Activated CD4-positive, alpha-beta memory T cell treated with anti-CD3 and anti-CD28 coated beads, Interleukin-2, amount 10 ng/mL, durations not matched to agents 7 days and 5 days (primary cell): ENCODE data around the gene CKS2. TPM values are rescaled to one million over a fixed set of nuclear protein-coding genes. Genes with fewer than 3 reads are reported as not detected.
"Not testable (repeated sequence)": the region's sequence is repeated elsewhere in the genome, so short reads cannot be mapped to it uniquely, and the experiment has no call there.

ENCODE experiments used
- CTCF ChIA-PET: fragments of 350-600 bp; sonication (Branson Sonifier 250); formaldehyde crosslinking; loops from one replicate; lab custom pipeline; 2021; ENCODE audit warnings: antibody characterized with exemption, inconsistent platforms; lab: Charles Lee
- POLR2A ChIA-PET: fragments of 350-600 bp; sonication (Branson Sonifier 250); formaldehyde crosslinking; loops from one replicate; lab custom pipeline; 2021; ENCODE audit warnings: antibody characterized with exemption; lab: Charles Lee
- DNase-seq: peaks from one replicate; pipeline ENCODE4 v3.0.0-alpha.2; 2020
- H3K27ac Mint-ChIP-seq: one replicate; pipeline ENCODE4 v1.8.0; 2021; ENCODE audit warnings: mild to moderate bottlenecking, mixed read lengths
- H3K27me3 Mint-ChIP-seq: one replicate; pipeline ENCODE4 v1.8.0; 2021; ENCODE audit warnings: mixed read lengths
- H3K36me3 Mint-ChIP-seq: one replicate; pipeline ENCODE4 v1.8.0; 2021; ENCODE audit warnings: low read depth, mixed read lengths
- H3K4me1 Mint-ChIP-seq: one replicate; pipeline ENCODE4 v1.8.0; 2021; ENCODE audit warnings: mixed read lengths
- H3K4me3 Mint-ChIP-seq: one replicate; pipeline ENCODE4 v1.8.0; 2021; ENCODE audit warnings: mild to moderate bottlenecking, mixed read lengths
- H3K9me3 Mint-ChIP-seq: one replicate; pipeline ENCODE4 v1.8.0; 2021; ENCODE audit warnings: mixed read lengths
- total RNA-seq, 2 experiments: library from RNA; stranded (reverse); gene quantifications; one replicate each; pipeline ENCODE4 v1.2.3, GENCODE V29; 2021

The CKS2 gene
- 100 to 1,000 TPM; 175 to 180 TPM for total RNA-seq

GRCh38 chr9:89310475-89311345 is at the start of gene CKS2:
CKS2 (plus strand) TSS chr9:89311195; CDS start chr9:89311293, 98 bp downstream.
- H3K36me3 Mint-ChIP-seq, result peaks cover 55% of the 10 kb centered on the region
- CTCF ChIA-PET, result interaction anchor here (1.4 kb wide), 1 partner anchor 32 kb away, joined by 3 read pairs; no protein-coding TSS in a partner anchor
- DNase-seq, result peak; percentile 100
- POLR2A ChIA-PET, result interaction anchor here (0.6 to 2.7 kb wide), 23 partner anchors 9 to 1710 kb away, joined by 3 to 18 read pairs (median 4); partner anchors contain the start of gene SECISBP2
- peak within 1 kb of the TSS; percentile 98 for H3K27ac Mint-ChIP-seq
- H3K9me3 Mint-ChIP-seq, result no peaks in the 10 kb centered on the region
- peaks cover 47% of the 10 kb centered on the region for H3K4me1 Mint-ChIP-seq
- no peaks in the 10 kb centered on the region for H3K27me3 Mint-ChIP-seq
- H3K4me3 Mint-ChIP-seq, result peak within 1 kb of the TSS; percentile 95

GRCh38 chr9:89273528-89274279 is 37.3 kb upstream of the CKS2 start:
- Mint-ChIP-seq H3K27ac (no peak overlapping the region), H3K9me3 (peaks cover 26% of the 10 kb centered on the region), H3K4me1 (peaks cover 16% of the 10 kb centered on the region), H3K4me3 (no peak overlapping the region), H3K36me3 (peaks cover 18% of the 10 kb centered on the region), H3K27me3 (peaks cover 32% of the 10 kb centered on the region)
- ChIA-PET POLR2A (no interaction called here), CTCF (no interaction called here)
- DNase-seq, result no peak

- Mint-ChIP-seq H3K9me3 (peaks cover 26% of the 10 kb centered on the region), H3K4me1 (peaks cover 25% of the 10 kb centered on the region), H3K36me3 (peaks cover 18% of the 10 kb centered on the region), H3K27ac (no peak overlapping the region), H3K27me3 (peaks cover 26% of the 10 kb centered on the region), H3K4me3 (no peak overlapping the region)
- ChIA-PET CTCF (no interaction called here), POLR2A (no interaction called here)
- no peak for DNase-seq
These were observed 36.2 kb upstream of the CKS2 start for GRCh38 chr9:89274838-89275237.

GRCh38 chr9:89276040-89276439 is 35.0 kb upstream of the CKS2 start:
- peaks cover 26% of the 10 kb centered on the region for H3K9me3 Mint-ChIP-seq
- CTCF ChIA-PET, H3K27ac Mint-ChIP-seq, DNase-seq, H3K4me3 Mint-ChIP-seq: not testable (repeated sequence)
- peaks cover 27% of the 10 kb centered on the region for H3K4me1 Mint-ChIP-seq
- peaks cover 18% of the 10 kb centered on the region for H3K36me3 Mint-ChIP-seq
- POLR2A ChIA-PET, result interaction anchor here (0.6 kb wide), 1 partner anchor 226 kb away, joined by 3 read pairs; no protein-coding TSS in a partner anchor
- H3K27me3 Mint-ChIP-seq, result peaks cover 18% of the 10 kb centered on the region

GRCh38 chr9:89277043-89277442 is 34.0 kb upstream of the CKS2 start:
- DNase-seq, result no peak
- Mint-ChIP-seq H3K27ac (no peak overlapping the region), H3K4me3 (no peak overlapping the region), H3K36me3 (peaks cover 15% of the 10 kb centered on the region), H3K27me3 (peaks cover 14% of the 10 kb centered on the region), H3K9me3 (peaks cover 26% of the 10 kb centered on the region), H3K4me1 (peaks cover 27% of the 10 kb centered on the region)
- CTCF ChIA-PET, result interaction anchor here (0.8 kb wide), 1 partner anchor 94 kb away, joined by 3 read pairs; no protein-coding TSS in a partner anchor
- POLR2A ChIA-PET, result interaction anchor here (0.6 kb wide), 1 partner anchor 221 kb away, joined by 3 read pairs; no protein-coding TSS in a partner anchor

GRCh38 chr9:89277454-89277853 is 33.5 kb upstream of the CKS2 start:
- Mint-ChIP-seq H3K36me3 (peaks cover 15% of the 10 kb centered on the region), H3K9me3 (peaks cover 26% of the 10 kb centered on the region), H3K27me3 (peaks cover 13% of the 10 kb centered on the region), H3K4me3 (no peak overlapping the region), H3K27ac (no peak overlapping the region), H3K4me1 (peaks cover 27% of the 10 kb centered on the region)
- POLR2A ChIA-PET, result interaction anchor here (0.6 kb wide), 1 partner anchor 221 kb away, joined by 3 read pairs; no protein-coding TSS in a partner anchor
- CTCF ChIA-PET, result interaction anchor here (0.8 kb wide), 1 partner anchor 94 kb away, joined by 3 read pairs; no protein-coding TSS in a partner anchor
- DNase-seq, result no peak

- peaks cover 15% of the 10 kb centered on the region for H3K36me3 Mint-ChIP-seq
- H3K4me3 Mint-ChIP-seq, result no peak overlapping the region
- ChIA-PET CTCF (interaction anchor here (0.7 to 1.7 kb wide), 9 partner anchors 9 to 332 kb away, joined by 3 to 11 read pairs (median 4); no protein-coding TSS in a partner anchor), POLR2A (interaction anchor here (1.0 to 2.2 kb wide), 2 partner anchors 14 to 32 kb away, joined by 3 to 8 read pairs; partner anchors contain the start of gene CKS2)
- DNase-seq, result no peak
- H3K27me3 Mint-ChIP-seq, result peaks cover 7% of the 10 kb centered on the region
- H3K27ac Mint-ChIP-seq, result no peak overlapping the region
- peaks cover 22% of the 10 kb centered on the region for H3K9me3 Mint-ChIP-seq
- H3K4me1 Mint-ChIP-seq, result peaks cover 27% of the 10 kb centered on the region
These were observed 32.4 kb upstream of the CKS2 start for GRCh38 chr9:89278551-89278950.

- Mint-ChIP-seq H3K4me3 (no peak overlapping the region), H3K9me3 (peaks cover 16% of the 10 kb centered on the region), H3K4me1 (peaks cover 27% of the 10 kb centered on the region), H3K27ac (no peak overlapping the region), H3K36me3 (peaks cover 8% of the 10 kb centered on the region), H3K27me3 (peaks cover 7% of the 10 kb centered on the region)
- no peak for DNase-seq
- ChIA-PET POLR2A (interaction anchor here (1.0 to 2.2 kb wide), 2 partner anchors 15 to 31 kb away, joined by 3 to 8 read pairs; partner anchors contain the start of gene CKS2), CTCF (interaction anchor here (0.6 to 1.7 kb wide), 11 partner anchors 9 to 524 kb away, joined by 3 to 11 read pairs (median 3); no protein-coding TSS in a partner anchor)
These were observed 31.8 kb upstream of the CKS2 start for GRCh38 chr9:89278997-89279739.

- Mint-ChIP-seq H3K36me3 (no peaks in the 10 kb centered on the region), H3K4me1 (peaks cover 24% of the 10 kb centered on the region), H3K4me3 (no peak overlapping the region), H3K27me3 (peaks cover 6% of the 10 kb centered on the region), H3K27ac (no peak overlapping the region), H3K9me3 (peaks cover 4% of the 10 kb centered on the region)
- CTCF ChIA-PET, result interaction anchor here (1.0 kb wide), 1 partner anchor 8 kb away, joined by 3 read pairs; no protein-coding TSS in a partner anchor
- POLR2A ChIA-PET, result no interaction called here
- no peak for DNase-seq
These were observed 29.9 kb upstream of the CKS2 start for GRCh38 chr9:89281106-89281505.

- H3K9me3 Mint-ChIP-seq, CTCF ChIA-PET, POLR2A ChIA-PET, H3K4me3 Mint-ChIP-seq, H3K27ac Mint-ChIP-seq, H3K36me3 Mint-ChIP-seq, DNase-seq, H3K27me3 Mint-ChIP-seq: not testable (repeated sequence)
- peaks cover 18% of the 10 kb centered on the region for H3K4me1 Mint-ChIP-seq
These were observed 28.6 kb upstream of the CKS2 start for GRCh38 chr9:89282248-89282968.

- Mint-ChIP-seq H3K4me3 (no peak overlapping the region), H3K27me3 (peaks cover 3% of the 10 kb centered on the region), H3K36me3 (no peaks in the 10 kb centered on the region), H3K9me3 (no peaks in the 10 kb centered on the region), H3K4me1 (peaks cover 9% of the 10 kb centered on the region), H3K27ac (no peak overlapping the region)
- POLR2A ChIA-PET, result no interaction called here
- DNase-seq, result no peak
- CTCF ChIA-PET, result no interaction called here
These were observed 26.9 kb upstream of the CKS2 start for GRCh38 chr9:89284076-89284475.
